Endothelial cell of umbilical vein (primary cell): ENCODE data around the gene PPP2R2C. TPM values are rescaled to one million over a fixed set of nuclear protein-coding genes. Genes with fewer than 3 reads are reported as not detected.

Experiments used
- BruUV-seq: library from RNA; stranded (reverse); fragments of 400-500 nt; replicated peaks from 2 replicates; lab custom pipeline; 2021; lab: Mats Ljungman, UMichigan
- CTCF ChIA-PET: fragments of 300-600, 350-600 bp; sonication (Branson Sonifier 250); formaldehyde crosslinking; loops from one replicate; lab custom pipeline; 2021; ENCODE audit warnings: antibody characterized with exemption, inconsistent platforms; lab: Charles Lee
- POLR2A ChIA-PET: fragments of 300-600, 350-600 bp; sonication (Branson Sonifier 250); formaldehyde crosslinking; loops from one replicate; lab custom pipeline; 2021; ENCODE audit warnings: antibody characterized with exemption, inconsistent platforms; lab: Charles Lee
- DNase-seq: peaks from one replicate; pipeline ENCODE4 v3.0.0-alpha.2; 2011; ENCODE audit warnings: low read depth, low spot score
- FAIRE-seq: peaks from 2 replicates; lab custom pipeline; 2011; peaks lifted over from hg19 to GRCh38; lab: Jason Lieb, UNC
- H2AFZ ChIP-seq: 2 replicates; pipeline ENCODE4 v1.6.0; 2012; ENCODE audit warnings: low read depth, low read length, control low read depth, inconsistent platforms
- H3K27ac ChIP-seq: 2 replicates; pipeline ENCODE4 v1.5.1; 2011; ENCODE audit warnings: low read depth, mild to moderate bottlenecking, control low read depth, low read length, moderate library complexity; ENCODE audit not compliant: insufficient read depth
- H3K27me3 ChIP-seq, 2 experiments: 2 replicates each; pipeline versions ENCODE4 v1.6.0 to v1.6.1; 2011; ENCODE audit warnings: low read length in 2 of 2, mixed read lengths in 1 of 2; ENCODE audit not compliant: control insufficient read depth in 2 of 2, insufficient read depth in 2 of 2
- H3K36me3 ChIP-seq, 2 experiments: 2 replicates in 1 of 2; 3 replicates in 1 of 2; pipeline ENCODE4 v1.5.1; 2011; ENCODE audit warnings: low read length in 2 of 2, mild to moderate bottlenecking in 1 of 2, moderate library complexity in 1 of 2; ENCODE audit not compliant: control insufficient read depth in 2 of 2, insufficient read depth in 2 of 2; ENCODE audit errors: extremely low read depth in 1 of 2
- H3K4me1 ChIP-seq: 3 replicates; pipeline ENCODE4 v1.5.1; 2011; ENCODE audit warnings: mild to moderate bottlenecking, low read length; ENCODE audit not compliant: control insufficient read depth, insufficient read depth; ENCODE audit errors: extremely low read depth
- H3K4me2 ChIP-seq: 2 replicates; pipeline ENCODE4 v1.6.1; 2011; ENCODE audit warnings: low read length, control low read depth, mixed read lengths; ENCODE audit not compliant: insufficient read depth
- H3K4me3 ChIP-seq, 3 experiments: fragments of 200-600 bp in 1 of 3; sonication (generic), shearing (Covaris generic) in 1 of 3; replicated peaks in 1 of 3; 2 replicates each; pipeline ENCODE4 v1.5.1; 2011 to 2016; ENCODE audit warnings: control low read depth in 3 of 3, low read length in 3 of 3, mild to moderate bottlenecking in 2 of 3, inconsistent platforms in 1 of 3, low read depth in 1 of 3, moderate library complexity in 1 of 3; ENCODE audit not compliant: insufficient read depth in 1 of 3
- H3K79me2 ChIP-seq: 2 replicates; pipeline ENCODE4 v1.6.0; 2012; ENCODE audit warnings: low read length, inconsistent platforms; ENCODE audit not compliant: control insufficient read depth, insufficient read depth
- H3K9ac ChIP-seq: replicated peaks from 2 replicates; pipeline ENCODE3; 2011; ENCODE audit warnings: low read length, control low read depth; ENCODE audit not compliant: insufficient read depth; ENCODE audit errors: extremely low read depth
- H3K9me1 ChIP-seq: replicated peaks from 3 replicates; pipeline ENCODE4 v1.6.0; 2011; ENCODE audit warnings: mild to moderate bottlenecking, low read length; ENCODE audit not compliant: control insufficient read depth, insufficient read depth; ENCODE audit errors: extremely low read depth
- H3K9me3 ChIP-seq: replicated peaks from 2 replicates; pipeline ENCODE4 v1.5.1; 2012; ENCODE audit warnings: low read length, inconsistent platforms; ENCODE audit not compliant: control insufficient read depth, insufficient read depth
- H4K20me1 ChIP-seq: replicated peaks from 2 replicates; pipeline ENCODE3; 2011; ENCODE audit warnings: mild to moderate bottlenecking, low read length; ENCODE audit not compliant: control insufficient read depth, insufficient read depth; ENCODE audit errors: extremely low read depth
- CTCF ChIP-seq, 2 donors: IDR thresholded peaks; 1 replicate in 1 of 2; 2 replicates in 1 of 2; pipeline ENCODE4 v1.5.1; 2011; ENCODE audit warnings: low read length in 2 of 2, mild to moderate bottlenecking in 2 of 2, moderate library complexity in 2 of 2, control low read depth in 1 of 2, inconsistent platforms in 1 of 2, low read depth in 1 of 2; ENCODE audit not compliant: insufficient read depth in 1 of 2; ENCODE audit errors: extremely low read depth in 1 of 2
- EZH2 ChIP-seq: IDR thresholded peaks from 2 replicates; pipeline ENCODE4 v1.6.1; 2012; ENCODE audit warnings: borderline replicate concordance, low read depth, mild to moderate bottlenecking, moderate library complexity, low read length, inconsistent platforms; ENCODE audit not compliant: severe bottlenecking
- FOS ChIP-seq: IDR thresholded peaks from 2 replicates; pipeline ENCODE4 v1.6.1; 2011; ENCODE audit warnings: mild to moderate bottlenecking, low read length, moderate library complexity, borderline replicate concordance; ENCODE audit not compliant: insufficient read depth
- GATA2 ChIP-seq: IDR thresholded peaks from 2 replicates; pipeline ENCODE4 v1.7.0; 2011; ENCODE audit warnings: low read depth, mild to moderate bottlenecking, moderate library complexity, mixed read lengths, low read length; ENCODE audit not compliant: insufficient read length, insufficient read depth
- JUN ChIP-seq: IDR thresholded peaks from 2 replicates; pipeline ENCODE4 v1.6.1; 2011; ENCODE audit warnings: borderline replicate concordance, low read depth; ENCODE audit not compliant: insufficient read length, insufficient read depth
- MAX ChIP-seq: IDR thresholded peaks from 2 replicates; pipeline ENCODE4 v1.6.1; 2011; ENCODE audit not compliant: insufficient read depth, insufficient read length
- MYC ChIP-seq: IDR thresholded peaks from one replicate; pipeline ENCODE4 v1.6.1; 2011; ENCODE audit warnings: mild to moderate bottlenecking, low read depth, low read length
- POLR2A ChIP-seq: IDR thresholded peaks from 2 replicates; pipeline ENCODE4 v1.6.1; 2012; ENCODE audit warnings: low read depth, mild to moderate bottlenecking, control low read depth, low read length
- POLR2AphosphoS5 ChIP-seq: IDR thresholded peaks from 2 replicates; pipeline ENCODE4 v1.6.1; 2012; ENCODE audit warnings: low read depth, mild to moderate bottlenecking, control low read depth, low read length, moderate library complexity; ENCODE audit not compliant: insufficient read depth
- dilution Hi-C: fragments of 300-500 bp; cut with MboI; formaldehyde crosslinking; loops from one replicate; pipeline ENCODE4 v1.15.0; 2019; ENCODE audit warnings: low sequenced_read_pairs; ENCODE audit not compliant: extremely low pct_ligation_motif_present
- intact Hi-C: fragments of 100-400 bp; cut with micrococcal nuclease; formaldehyde crosslinking; loops from one replicate; pipeline ENCODE4 v1.10.0; 2022
- polyA plus RNA-seq, 4 experiments: library from polyadenylated mRNA; depleted of rRNA in 3 of 4; stranded (reverse) in 3 of 4; unstranded in 1 of 4; fragments of >200 nt; gene quantifications; 2 replicates each; pipeline versions ENCODE4 v1.2.1 to v1.2.3, GENCODE V29; 2011 to 2012; ENCODE audit warnings: missing spikeins in 1 of 4
- total RNA-seq: library from RNA; stranded (reverse); gene quantifications from 2 replicates; pipeline ENCODE4 v1.2.3, GENCODE V29; 2021

PPP2R2C gene
- total and polyA plus RNA-seq, 2 donors (not counting 3 experiments of a cell fraction or from before 2014, with no cell fraction given): 0.03 to 0.09 TPM

GRCh38 chr4:6456450-6456849, 16.0 kb downstream of the PPP2R2C start:
- no peaks in the 10 kb centered on the region for H3K36me3 ChIP-seq
- no peak overlapping the region for H2AFZ ChIP-seq
- no peaks in the 10 kb centered on the region for H3K9me3 ChIP-seq
- H3K27me3 ChIP-seq: no peaks in the 10 kb centered on the region
- dilution Hi-C loops: no loop called here
- H3K27ac ChIP-seq: no peak overlapping the region
- FAIRE-seq (no peak), DNase-seq (no peak)
- no peak for TF ChIP-seq POLR2AphosphoS5
- no peak for TF ChIP-seq CTCF (IDR thresholded peaks at IDR 0.05; ENCODE audit: extremely low read depth in 1 of 2, insufficient read depth in 1 of 2, low read depth in 1 of 2, low read length in 2 of 2)
- no peak for TF ChIP-seq EZH2
- TF ChIP-seq GATA2: no peak
- no peak for TF ChIP-seq POLR2A
- no peak for TF ChIP-seq JUN
- no peak for TF ChIP-seq FOS
- TF ChIP-seq MAX: no peak
- no peak for TF ChIP-seq MYC
- no peak overlapping the region for H3K4me3 ChIP-seq
- intact Hi-C loops: no loop called here
- H3K4me2 ChIP-seq: no peak overlapping the region
- H3K79me2 ChIP-seq: no peaks in the 10 kb centered on the region
- no peak overlapping the region for H3K9ac ChIP-seq
- H4K20me1 ChIP-seq: no peaks in the 10 kb centered on the region
- no TSS peak for BruUV-seq
- H3K9me1 ChIP-seq: no peaks in the 10 kb centered on the region
- no peaks in the 10 kb centered on the region for H3K4me1 ChIP-seq
- ChIA-PET CTCF (interaction anchor here (0.7 kb wide), 1 partner anchor 196 kb away, joined by 3 read pairs; no protein-coding TSS in a partner anchor), POLR2A (no interaction called here)
